HG02884 (cell line): ENCODE results near the gene PTPN4.

Source experiments
- ATAC-seq: cut with Tn5 transposase; IDR thresholded peaks from one replicate; pipeline ENCODE4 v1.9.1; 2021; ENCODE audit warnings: mild to moderate bottlenecking, moderate library complexity; ENCODE audit not compliant: unreplicated experiment

The PTPN4 gene

DNA sequence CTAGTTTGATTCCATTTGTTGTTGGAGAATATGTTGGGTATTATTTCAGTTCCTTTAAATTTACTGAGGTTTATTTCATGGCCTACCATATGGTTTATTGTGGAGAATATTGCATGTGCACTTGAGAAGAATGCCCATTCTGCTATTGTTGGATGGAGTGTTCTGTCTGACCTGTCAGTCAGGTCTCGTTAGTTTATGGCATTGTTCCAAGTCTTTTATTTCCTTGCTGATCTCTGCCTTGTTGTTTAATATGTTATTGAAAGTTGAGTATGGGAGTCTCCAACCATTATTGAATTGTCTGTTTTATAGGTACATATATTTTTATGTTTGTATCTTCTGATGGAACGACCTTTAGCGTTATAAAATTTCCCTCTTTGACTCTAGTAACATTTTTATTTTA, 86.3 kb downstream of the PTPN4 start:
- no peak for ATAC-seq

- ATAC-seq, result no peak
Observed at GRCh38 chr2:119849838-119850565, 90.3 kb downstream of the PTPN4 start.

- no peak for ATAC-seq
Observed at GRCh38 chr2:119852214-119852613, 92.5 kb downstream of the PTPN4 start.

- no peak for ATAC-seq
Observed at GRCh38 chr2:119853777-119854399, 94.2 kb downstream of the PTPN4 start.

DNA sequence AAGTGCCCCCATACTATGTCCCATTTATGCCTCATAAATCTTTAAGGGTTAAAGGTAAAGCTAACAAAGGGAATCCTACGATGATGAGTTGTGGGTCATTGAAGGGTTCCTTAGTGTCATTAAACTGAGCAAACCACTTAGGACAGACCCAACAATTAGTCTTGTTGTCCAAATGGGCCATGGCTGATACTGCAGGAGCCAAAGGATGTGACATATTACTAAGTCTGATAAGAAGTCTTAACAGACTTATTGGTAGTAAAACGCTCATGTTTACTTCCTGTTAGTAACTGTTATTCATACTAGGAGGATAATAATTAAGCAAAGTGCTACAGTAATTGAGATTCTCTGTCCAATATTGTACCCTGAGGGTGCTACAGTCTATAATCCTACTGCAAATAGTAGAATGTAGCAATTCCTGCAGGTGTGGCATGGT, 96.8 kb downstream of the PTPN4 start:
- no peak for ATAC-seq

DNA sequence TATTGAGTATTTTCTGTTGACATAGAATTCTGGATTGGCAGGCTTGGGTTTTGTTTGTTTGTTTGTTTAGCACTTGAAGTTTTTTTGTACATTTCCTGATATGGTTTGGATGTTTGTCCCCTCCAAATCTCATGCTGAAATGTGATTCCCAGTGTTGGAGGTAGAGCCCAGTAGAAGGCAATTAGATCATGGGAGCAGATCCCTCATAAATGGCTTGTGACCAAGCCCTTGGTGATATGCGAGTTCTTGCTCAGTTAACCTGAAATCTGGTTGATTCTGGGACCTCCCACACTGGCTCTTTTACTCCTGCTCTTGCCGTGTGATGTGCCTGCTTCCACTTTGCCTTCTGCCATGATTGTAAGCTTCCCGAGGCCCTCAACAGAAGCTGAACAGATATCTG, 98.0 kb downstream of the PTPN4 start:
- ATAC-seq, result no peak

DNA sequence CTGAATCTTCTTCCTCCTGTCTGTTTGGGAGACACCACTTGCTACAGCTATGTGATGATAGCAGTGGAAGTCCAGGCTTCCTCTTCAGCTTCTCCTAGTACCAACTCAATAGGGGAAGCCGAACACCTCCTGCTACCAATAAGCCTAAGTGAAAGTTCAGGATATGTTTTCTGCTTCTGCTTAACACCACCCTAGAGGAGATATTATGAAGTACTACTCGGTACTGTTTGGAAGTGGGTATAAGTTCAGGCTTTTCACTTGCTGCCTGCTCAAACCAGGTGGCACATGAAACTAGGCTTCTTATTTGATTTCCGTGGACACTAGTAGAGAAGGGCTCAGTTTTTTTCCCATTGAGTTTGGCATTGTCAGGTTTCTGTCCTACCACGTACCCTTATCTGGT, 99.8 kb downstream of the PTPN4 start:
- ATAC-seq, result no peak

GRCh38 chr2:119860924-119861323, 101.2 kb downstream of the PTPN4 start:
- no peak for ATAC-seq

- ATAC-seq, result peak; percentile 80
Observed at GRCh38 chr2:119862127-119862889, 102.6 kb downstream of the PTPN4 start.

GRCh38 chr2:119864318-119864717, 104.6 kb downstream of the PTPN4 start:
- no peak for ATAC-seq

DNA sequence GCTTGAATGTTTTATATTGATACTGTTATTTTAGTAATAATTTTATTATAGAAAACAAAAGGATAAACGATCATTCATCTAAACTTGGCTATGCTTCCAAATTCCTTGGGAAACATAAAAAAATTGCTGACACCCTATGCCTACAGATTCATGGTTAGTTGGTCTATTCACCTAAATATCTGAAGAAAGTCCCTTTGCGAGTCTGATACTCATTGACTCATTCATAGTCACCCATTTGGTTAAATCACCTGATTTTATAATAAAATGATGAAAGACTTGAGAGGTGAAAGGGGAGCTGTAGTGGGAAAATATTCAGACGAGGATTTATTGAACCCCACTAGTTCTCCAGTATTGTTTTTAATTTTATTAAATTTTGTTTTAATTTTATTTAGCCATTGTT, 112.0 kb downstream of the PTPN4 start:
- no peak for ATAC-seq

- ATAC-seq, result no peak
Observed at GRCh38 chr2:119873350-119874315, 113.9 kb downstream of the PTPN4 start.

DNA sequence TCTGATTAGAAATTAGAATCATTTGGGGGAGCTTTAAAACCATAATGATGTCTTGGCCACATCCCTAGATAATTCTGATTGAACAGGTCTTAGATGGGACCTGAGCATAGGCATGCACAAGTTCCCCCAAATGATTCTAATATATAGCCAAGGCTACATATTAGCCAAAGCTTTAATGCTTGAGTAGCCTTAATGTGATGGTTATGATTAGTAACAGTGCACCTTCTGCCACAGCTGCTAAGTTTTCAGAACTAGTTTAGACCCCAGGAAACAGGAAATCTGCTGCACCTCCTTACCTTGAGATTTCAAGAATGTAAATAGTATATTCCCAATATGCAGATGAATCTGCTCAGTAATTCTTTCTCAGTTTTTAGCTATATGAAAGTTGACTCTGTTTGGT, 119.8 kb downstream of the PTPN4 start:
- ATAC-seq, result no peak

DNA sequence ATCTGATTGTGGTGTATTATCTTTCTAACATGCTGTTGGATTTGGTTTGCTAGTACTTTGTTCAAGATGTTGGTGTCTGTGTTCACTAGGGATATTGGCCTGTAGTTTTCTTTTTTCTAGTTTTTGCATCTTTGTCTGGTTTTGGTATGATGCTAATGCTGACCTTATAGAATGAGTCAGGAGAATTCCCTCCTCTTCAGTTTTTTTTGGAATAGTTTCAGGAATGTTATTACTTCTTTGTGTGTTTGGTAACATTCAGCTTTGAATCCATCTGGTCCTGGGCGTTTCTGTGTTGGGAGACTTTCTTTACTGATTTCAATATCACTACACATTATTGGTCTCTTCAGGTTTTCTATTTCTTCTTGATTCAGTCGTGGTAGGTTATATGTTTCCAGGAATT, 129.0 kb downstream of the PTPN4 start:
- no peak for ATAC-seq

DNA sequence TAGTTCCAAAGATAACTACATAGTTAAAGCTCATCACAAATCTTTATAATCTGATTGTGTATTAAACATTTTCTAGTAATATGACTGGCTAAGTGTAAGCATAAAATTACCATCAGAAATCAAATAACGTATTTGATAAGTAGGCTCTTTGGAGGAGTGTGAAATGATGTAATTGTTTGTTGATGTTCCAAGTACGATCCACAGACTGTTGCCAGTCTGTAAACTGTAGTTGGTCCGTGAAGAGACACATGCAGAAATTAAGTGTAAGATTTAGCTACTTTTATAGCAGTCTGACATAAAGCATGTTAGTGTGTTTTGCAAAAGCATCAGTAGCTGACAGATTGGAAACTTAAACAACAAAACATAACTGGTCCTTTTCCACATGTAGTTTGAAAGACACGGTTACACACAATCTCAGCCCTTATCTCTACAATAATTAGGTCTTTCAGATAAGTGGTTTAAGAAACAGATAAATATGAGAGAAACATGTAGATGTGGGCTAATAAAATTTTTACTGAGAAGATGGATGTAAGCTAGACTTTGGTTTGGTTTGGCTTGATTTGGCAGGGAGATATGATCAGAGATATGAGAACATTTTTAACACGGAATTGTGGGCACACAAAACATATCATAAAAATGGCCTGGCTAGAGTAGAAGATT, 138.1 kb downstream of the PTPN4 start:
- ATAC-seq, result no peak

GRCh38 chr2:119901013-119901412, 141.3 kb downstream of the PTPN4 start:
- ATAC-seq, result no peak

DNA sequence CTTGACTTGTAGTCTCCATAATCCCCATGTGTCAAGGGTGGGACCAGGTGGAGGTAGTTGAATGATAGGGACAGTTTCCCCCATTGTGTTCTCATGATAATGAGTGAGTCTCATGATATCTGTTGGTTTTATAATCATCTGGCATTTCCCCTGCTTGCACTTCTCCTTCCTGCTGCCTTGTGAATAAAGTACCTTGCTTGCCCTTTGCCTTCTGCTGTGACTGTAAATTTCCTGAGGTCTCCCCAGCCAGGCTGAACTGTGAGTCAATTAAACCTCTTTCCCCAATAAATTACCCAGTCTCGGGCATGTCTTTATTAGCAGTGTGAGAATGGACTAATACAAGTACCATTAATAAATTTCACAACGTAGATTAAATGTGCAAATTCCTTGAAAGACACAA, 150.8 kb downstream of the PTPN4 start:
- ATAC-seq, result no peak

GRCh38 chr2:119914266-119914665, 154.5 kb downstream of the PTPN4 start:
- ATAC-seq, result no peak

DNA sequence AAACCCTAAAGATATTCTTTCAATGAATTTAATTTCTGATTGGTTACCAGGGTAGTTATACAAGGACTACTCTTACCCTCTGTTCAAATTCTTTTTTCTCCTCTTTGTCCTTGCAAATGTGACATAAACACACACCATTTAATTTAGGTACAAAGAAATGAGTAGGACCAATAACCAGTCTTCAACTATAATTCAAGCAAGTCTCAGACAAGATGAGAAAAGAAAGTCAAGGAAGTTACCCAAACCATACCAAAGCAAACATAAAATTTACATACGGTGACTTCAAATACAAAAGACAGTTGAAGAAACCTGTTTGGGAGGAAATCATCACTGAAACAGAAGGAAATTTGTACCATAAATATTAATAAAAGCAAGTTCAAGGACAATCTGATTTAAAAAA, 162.1 kb downstream of the PTPN4 start:
- ATAC-seq, result no peak

- no peak for ATAC-seq
Observed at GRCh38 chr2:119922699-119923098, 163.0 kb downstream of the PTPN4 start.
